H9 (cell line): ENCODE data around the gene CDK5R1. TPM values are rescaled to one million over a fixed set of nuclear protein-coding genes. Genes with fewer than 3 reads are reported as not detected.

ENCODE experiments used
- DNase-seq: peaks from one replicate; pipeline ENCODE4 v3.0.0-alpha.2; 2017
- H2AFZ ChIP-seq: one replicate; pipeline ENCODE4 v1.6.1; 2013; ENCODE audit warnings: mild to moderate bottlenecking, low read length, control low read depth, moderate library complexity
- H2AK5ac ChIP-seq: 2 replicates; pipeline ENCODE4 v1.6.1; 2013; ENCODE audit warnings: low read length, control low read depth, mixed read lengths; ENCODE audit not compliant: insufficient read length
- H2BK120ac ChIP-seq: one replicate; pipeline ENCODE4 v1.6.1; 2013; ENCODE audit warnings: low read depth, mild to moderate bottlenecking, low read length, control low read depth, inconsistent platforms; ENCODE audit not compliant: poor library complexity, severe bottlenecking
- H2BK12ac ChIP-seq: 2 replicates; pipeline ENCODE4 v1.6.1; 2013; ENCODE audit warnings: low read length, control low read depth, mixed read lengths, low read depth; ENCODE audit not compliant: insufficient read length
- H2BK15ac ChIP-seq: 2 replicates; pipeline ENCODE4 v1.6.1; 2013; ENCODE audit warnings: low read depth, low read length, control low read depth
- H2BK20ac ChIP-seq: one replicate; pipeline ENCODE4 v1.6.1; 2013; ENCODE audit warnings: low read depth, mild to moderate bottlenecking, low read length, control low read depth, inconsistent platforms; ENCODE audit not compliant: poor library complexity, severe bottlenecking
- H2BK5ac ChIP-seq: 2 replicates; pipeline ENCODE4 v1.6.1; 2013; ENCODE audit warnings: low read length, control low read depth, mixed read lengths; ENCODE audit not compliant: insufficient read length
- H3K14ac ChIP-seq: 2 replicates; pipeline ENCODE4 v1.6.1; 2013; ENCODE audit warnings: low read length, control low read depth; ENCODE audit not compliant: insufficient read depth
- H3K18ac ChIP-seq: 2 replicates; pipeline ENCODE4 v1.6.1; 2013; ENCODE audit warnings: low read depth, mild to moderate bottlenecking, mixed read lengths, low read length, control low read depth; ENCODE audit not compliant: insufficient read length
- H3K23ac ChIP-seq: 2 replicates; pipeline ENCODE4 v1.6.1; 2013; ENCODE audit warnings: low read length, control low read depth, mixed read lengths, low read depth; ENCODE audit not compliant: insufficient read length
- H3K23me2 ChIP-seq: 2 replicates; pipeline ENCODE4 v1.6.1; 2013; ENCODE audit warnings: low read depth, mild to moderate bottlenecking, mixed read lengths, low read length, control low read depth; ENCODE audit not compliant: insufficient read length, poor library complexity, severe bottlenecking
- H3K27ac ChIP-seq: 2 replicates; pipeline ENCODE4 v1.5.1; 2013; ENCODE audit warnings: low read length, control low read depth, mixed read lengths, low read depth; ENCODE audit not compliant: insufficient read length
- H3K27me3 ChIP-seq: 2 replicates; pipeline ENCODE4 v1.6.1; 2013; ENCODE audit warnings: low read length, control low read depth, inconsistent platforms; ENCODE audit not compliant: insufficient read depth
- H3K4ac ChIP-seq: 2 replicates; pipeline ENCODE4 v1.6.1; 2013; ENCODE audit warnings: low read depth, mild to moderate bottlenecking, control low read depth, inconsistent platforms, low read length, moderate library complexity
- H3K4me1 ChIP-seq: 2 replicates; pipeline ENCODE4 v1.6.1; 2013; ENCODE audit warnings: low read length, control low read depth, inconsistent platforms; ENCODE audit not compliant: insufficient read depth
- H3K4me2 ChIP-seq: 2 replicates; pipeline ENCODE4 v1.6.1; 2013; ENCODE audit warnings: low read length, control low read depth, mixed read lengths; ENCODE audit not compliant: insufficient read length, insufficient read depth
- H3K56ac ChIP-seq: 2 replicates; pipeline ENCODE4 v1.6.1; 2013; ENCODE audit warnings: low read depth, mild to moderate bottlenecking, mixed read lengths, low read length, control low read depth; ENCODE audit not compliant: insufficient read length
- H3K79me1 ChIP-seq: 2 replicates; pipeline ENCODE4 v1.6.1; 2013; ENCODE audit warnings: low read depth, mild to moderate bottlenecking, moderate library complexity, low read length, control low read depth, inconsistent platforms; ENCODE audit not compliant: insufficient read depth, poor library complexity, severe bottlenecking
- H3K79me2 ChIP-seq: 2 replicates; pipeline ENCODE4 v1.6.1; 2013; ENCODE audit warnings: low read length, control low read depth, inconsistent platforms; ENCODE audit not compliant: insufficient read depth
- H3K9ac ChIP-seq: 2 replicates; pipeline ENCODE4 v1.6.1; 2013; ENCODE audit warnings: low read length, control low read depth, mixed read lengths; ENCODE audit not compliant: insufficient read length; ENCODE audit errors: extremely low read depth
- H3K9me3 ChIP-seq: one replicate; pipeline ENCODE4 v1.6.1; 2013; ENCODE audit warnings: low read depth, low read length, inconsistent platforms; ENCODE audit not compliant: control insufficient read depth
- H3T11ph ChIP-seq: one replicate; pipeline ENCODE4 v1.6.1; 2013; ENCODE audit warnings: mild to moderate bottlenecking, low read length, control low read depth, inconsistent platforms
- H4K20me1 ChIP-seq: one replicate; pipeline ENCODE4 v1.6.1; 2013; ENCODE audit not compliant: control insufficient read depth, insufficient read length, insufficient read depth
- H4K5ac ChIP-seq: 2 replicates; pipeline ENCODE4 v1.6.1; 2013; ENCODE audit warnings: low read depth, mild to moderate bottlenecking, mixed read lengths, low read length, control low read depth; ENCODE audit not compliant: insufficient read length
- H4K8ac ChIP-seq: replicated peaks from 2 replicates; pipeline ENCODE4 v1.6.1; 2013; ENCODE audit warnings: low read length, control low read depth, mixed read lengths, low read depth; ENCODE audit not compliant: insufficient read length
- H4K91ac ChIP-seq: 2 replicates; pipeline ENCODE4 v1.6.1; 2013; ENCODE audit warnings: low read depth, mild to moderate bottlenecking, moderate library complexity, mixed read lengths, low read length, control low read depth; ENCODE audit not compliant: insufficient read length
- H3K27ac Mint-ChIP-seq, 3 experiments: 2 replicates in 2 of 3; 3 replicates in 1 of 3; pipeline ENCODE4 v1.8.0; 2020 to 2021; ENCODE audit warnings: mixed read lengths in 3 of 3, mild to moderate bottlenecking in 1 of 3, moderate library complexity in 1 of 3
- H3K27me3 Mint-ChIP-seq: 2 replicates; pipeline ENCODE4 v1.8.0; 2021; ENCODE audit warnings: low read depth, mild to moderate bottlenecking, moderate library complexity, mixed read lengths
- H3K36me3 Mint-ChIP-seq, 3 experiments: 2 replicates in 2 of 3; 3 replicates in 1 of 3; pipeline ENCODE4 v1.8.0; 2020 to 2021; ENCODE audit warnings: low read depth in 3 of 3, mixed read lengths in 3 of 3; ENCODE audit not compliant: insufficient read depth in 1 of 3
- H3K4me1 Mint-ChIP-seq, 2 experiments: 2 replicates each; pipeline ENCODE4 v1.8.0; 2020; ENCODE audit warnings: mixed read lengths in 2 of 2
- H3K4me3 Mint-ChIP-seq, 2 experiments: 2 replicates in 1 of 2; 3 replicates in 1 of 2; pipeline ENCODE4 v1.8.0; 2020 to 2021; ENCODE audit warnings: mild to moderate bottlenecking in 2 of 2, mixed read lengths in 2 of 2, moderate library complexity in 1 of 2
- H3K9me3 Mint-ChIP-seq, 2 experiments: 2 replicates in 1 of 2; 3 replicates in 1 of 2; pipeline ENCODE4 v1.8.0; 2020; ENCODE audit warnings: mild to moderate bottlenecking in 2 of 2, mixed read lengths in 2 of 2, moderate library complexity in 1 of 2
- WGBS: extraction: QIAGEN DNeasy Blood & Tissue Kit; methylation state at CpG from one replicate; pipeline ENCODE4 v1.1.7; 2013; ENCODE audit warnings: missing lambda C conversion rate, low lambda C conversion rate, mixed read lengths; ENCODE audit not compliant: insufficient read length; ENCODE audit errors: extremely low coverage; 5-methylcytosine and 5-hydroxymethylcytosine counted together
- total RNA-seq: library from RNA; stranded (reverse); gene quantifications from 2 replicates; pipeline ENCODE4 v1.2.1, GENCODE V29; 2021
- TF ChIP-seq, protein P1 (sequence below): fragments of 200-600 bp; sonication (generic); conservative IDR thresholded peaks from 3 replicates; pipeline ENCODE4 v1.8.0; 2021; ENCODE audit warnings: antibody characterized with exemption, mild to moderate bottlenecking

The CDK5R1 gene
- total RNA-seq, 1 experiment from 2014 or later = 11.4 TPM

DNA sequence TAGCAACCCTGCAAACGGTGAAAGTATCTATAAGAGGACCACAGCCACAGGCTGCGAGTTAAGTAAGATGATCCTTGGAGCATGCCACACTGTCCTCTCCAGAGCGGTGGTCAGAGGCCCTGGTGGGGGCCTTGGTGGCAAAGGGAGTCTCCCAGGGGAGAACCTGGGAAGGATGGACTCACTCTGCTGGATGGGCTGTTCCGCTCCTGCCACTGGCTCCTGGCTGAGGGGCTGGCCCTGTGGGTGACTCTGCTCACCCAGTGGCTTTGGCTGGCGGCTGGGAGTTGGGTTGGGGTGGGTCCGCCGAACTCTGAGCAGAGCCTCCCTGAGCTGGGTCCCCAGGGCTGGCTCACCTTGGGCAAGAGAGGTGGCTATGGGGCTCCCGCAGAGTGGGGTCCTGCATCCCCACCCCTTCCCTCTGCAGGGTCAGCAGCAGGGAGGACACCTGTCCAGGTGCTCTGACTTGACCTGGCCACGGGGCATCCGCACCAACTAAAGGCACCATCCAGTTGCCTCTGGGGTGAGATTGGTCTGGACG, 7.3 kb downstream of the CDK5R1 start:
- H3K27ac Mint-ChIP-seq = no peak overlapping the region
- Histone ChIP-seq H3K27ac (no peak overlapping the region), H2BK5ac (no peak overlapping the region), H3K79me2 (no peaks in the 10 kb centered on the region), H2BK120ac (no peak overlapping the region), H3K79me1 (no peaks in the 10 kb centered on the region), H2BK20ac (no peak overlapping the region), H3K4me1 (no peaks in the 10 kb centered on the region), H4K20me1 (no peaks in the 10 kb centered on the region), H3K23me2 (no peaks in the 10 kb centered on the region), H3K18ac (no peak overlapping the region), H3K14ac (no peak overlapping the region), H3K9ac (no peak overlapping the region), H2BK12ac (no peak overlapping the region), H2AK5ac (no peak overlapping the region), H4K91ac (no peak overlapping the region), H3K27me3 (no peaks in the 10 kb centered on the region), H4K5ac (no peak overlapping the region), H3T11ph (no peak overlapping the region), H3K4ac (no peak overlapping the region), H3K9me3 (no peaks in the 10 kb centered on the region), H4K8ac (no peak overlapping the region), H2AFZ (no peak overlapping the region), H3K23ac (no peak overlapping the region), H3K56ac (no peak overlapping the region), H3K4me2 (no peak overlapping the region), H2BK15ac (no peak overlapping the region)
- peaks cover 44 to 49% of the 10 kb centered on the region in 2 experiments for H3K4me1 Mint-ChIP-seq
- DNase-seq = no peak
- no peaks in the 10 kb centered on the region for H3K9me3 Mint-ChIP-seq
- TF ChIP-seq, protein P1, sequence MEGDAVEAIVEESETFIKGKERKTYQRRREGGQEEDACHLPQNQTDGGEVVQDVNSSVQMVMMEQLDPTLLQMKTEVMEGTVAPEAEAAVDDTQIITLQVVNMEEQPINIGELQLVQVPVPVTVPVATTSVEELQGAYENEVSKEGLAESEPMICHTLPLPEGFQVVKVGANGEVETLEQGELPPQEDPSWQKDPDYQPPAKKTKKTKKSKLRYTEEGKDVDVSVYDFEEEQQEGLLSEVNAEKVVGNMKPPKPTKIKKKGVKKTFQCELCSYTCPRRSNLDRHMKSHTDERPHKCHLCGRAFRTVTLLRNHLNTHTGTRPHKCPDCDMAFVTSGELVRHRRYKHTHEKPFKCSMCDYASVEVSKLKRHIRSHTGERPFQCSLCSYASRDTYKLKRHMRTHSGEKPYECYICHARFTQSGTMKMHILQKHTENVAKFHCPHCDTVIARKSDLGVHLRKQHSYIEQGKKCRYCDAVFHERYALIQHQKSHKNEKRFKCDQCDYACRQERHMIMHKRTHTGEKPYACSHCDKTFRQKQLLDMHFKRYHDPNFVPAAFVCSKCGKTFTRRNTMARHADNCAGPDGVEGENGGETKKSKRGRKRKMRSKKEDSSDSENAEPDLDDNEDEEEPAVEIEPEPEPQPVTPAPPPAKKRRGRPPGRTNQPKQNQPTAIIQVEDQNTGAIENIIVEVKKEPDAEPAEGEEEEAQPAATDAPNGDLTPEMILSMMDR = no peak
- no peak overlapping the region; a peak in 1 of 5 replicates for H3K4me3 Mint-ChIP-seq
- peaks cover 6 to 14% (median 12%) of the 10 kb centered on the region in 3 experiments; a peak in 6 of 7 replicates for H3K36me3 Mint-ChIP-seq
- no peaks in the 10 kb centered on the region for H3K27me3 Mint-ChIP-seq
- no CpG with 5 or more reads among the region's 11 CpGs for WGBS
